ENCODE data around the gene DDX21. TPM values are rescaled to one million over a fixed set of nuclear protein-coding genes. Genes with fewer than 3 reads are reported as not detected.

DDX21 gene
- total RNA-seq, 6 experiments from 2014 or later, result 81.7 to 103 (median 90.7) TPM

DNA sequence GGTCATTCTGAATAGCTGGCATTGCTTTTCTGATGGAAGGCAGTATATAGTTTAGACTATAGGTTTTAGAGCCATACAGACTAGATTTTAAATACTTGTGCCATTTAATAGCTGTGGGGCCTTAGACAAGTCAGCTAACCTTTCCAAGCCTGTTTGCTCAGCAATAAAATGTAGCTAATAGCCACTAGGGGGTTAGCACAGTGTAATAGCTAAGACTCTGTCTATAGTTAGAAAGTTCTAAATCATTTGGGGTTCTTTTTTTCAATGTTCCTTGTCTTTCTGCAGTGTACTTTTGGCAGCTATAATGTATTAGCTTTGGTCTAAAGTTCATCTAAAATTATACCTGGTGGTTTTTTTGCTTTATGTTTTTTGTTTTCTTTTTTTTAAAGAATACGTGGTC is 25.1 kb downstream of the DDX21 start:
- peak; percentile 10 for DNase-seq
- TF ChIP-seq, protein P1, sequence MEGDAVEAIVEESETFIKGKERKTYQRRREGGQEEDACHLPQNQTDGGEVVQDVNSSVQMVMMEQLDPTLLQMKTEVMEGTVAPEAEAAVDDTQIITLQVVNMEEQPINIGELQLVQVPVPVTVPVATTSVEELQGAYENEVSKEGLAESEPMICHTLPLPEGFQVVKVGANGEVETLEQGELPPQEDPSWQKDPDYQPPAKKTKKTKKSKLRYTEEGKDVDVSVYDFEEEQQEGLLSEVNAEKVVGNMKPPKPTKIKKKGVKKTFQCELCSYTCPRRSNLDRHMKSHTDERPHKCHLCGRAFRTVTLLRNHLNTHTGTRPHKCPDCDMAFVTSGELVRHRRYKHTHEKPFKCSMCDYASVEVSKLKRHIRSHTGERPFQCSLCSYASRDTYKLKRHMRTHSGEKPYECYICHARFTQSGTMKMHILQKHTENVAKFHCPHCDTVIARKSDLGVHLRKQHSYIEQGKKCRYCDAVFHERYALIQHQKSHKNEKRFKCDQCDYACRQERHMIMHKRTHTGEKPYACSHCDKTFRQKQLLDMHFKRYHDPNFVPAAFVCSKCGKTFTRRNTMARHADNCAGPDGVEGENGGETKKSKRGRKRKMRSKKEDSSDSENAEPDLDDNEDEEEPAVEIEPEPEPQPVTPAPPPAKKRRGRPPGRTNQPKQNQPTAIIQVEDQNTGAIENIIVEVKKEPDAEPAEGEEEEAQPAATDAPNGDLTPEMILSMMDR (IDR thresholded peaks at IDR 0.05), result peak; percentile 60
- Mint-ChIP-seq H3K27me3 (ENCODE audit: insufficient read depth) (peaks cover 3% of the 10 kb centered on the region; the same call in 1 of the 2 replicates), H3K27ac (no peak overlapping the region), H3K4me1 (ENCODE audit: low read depth) (no peaks in the 10 kb centered on the region), H3K9me3 (no peaks in the 10 kb centered on the region), H3K36me3 (ENCODE audit: low read depth) (peaks cover 18% of the 10 kb centered on the region), H3K4me3 (no peak overlapping the region)

DNA sequence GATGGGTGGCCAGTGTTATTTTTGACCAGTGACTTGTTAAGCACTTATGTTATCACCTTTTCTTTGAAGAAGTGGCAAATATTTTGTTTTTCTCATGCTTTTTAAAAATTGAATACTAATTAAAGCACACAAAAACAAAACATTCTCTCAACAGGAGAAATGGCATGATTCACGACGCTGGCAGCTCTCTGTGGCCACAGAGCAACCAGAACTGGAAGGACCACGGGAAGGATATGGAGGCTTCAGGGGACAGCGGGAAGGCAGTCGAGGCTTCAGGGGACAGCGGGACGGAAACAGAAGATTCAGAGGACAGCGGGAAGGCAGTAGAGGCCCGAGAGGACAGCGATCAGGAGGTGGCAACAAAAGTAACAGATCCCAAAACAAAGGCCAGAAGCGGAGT is 26.4 kb downstream of the DDX21 start:
- Mint-ChIP-seq H3K36me3 (ENCODE audit: low read depth) (peaks cover 18% of the 10 kb centered on the region), H3K9me3 (no peaks in the 10 kb centered on the region), H3K4me1 (ENCODE audit: low read depth) (peaks cover 5% of the 10 kb centered on the region), H3K4me3 (no peak overlapping the region), H3K27me3 (ENCODE audit: insufficient read depth) (peaks cover 3% of the 10 kb centered on the region), H3K27ac (peak overlapping the region; percentile 50; the same call in 1 of the 2 replicates)
- TF ChIP-seq, protein P1 (IDR thresholded peaks at IDR 0.05), result no peak
- no peak for DNase-seq

DNA sequence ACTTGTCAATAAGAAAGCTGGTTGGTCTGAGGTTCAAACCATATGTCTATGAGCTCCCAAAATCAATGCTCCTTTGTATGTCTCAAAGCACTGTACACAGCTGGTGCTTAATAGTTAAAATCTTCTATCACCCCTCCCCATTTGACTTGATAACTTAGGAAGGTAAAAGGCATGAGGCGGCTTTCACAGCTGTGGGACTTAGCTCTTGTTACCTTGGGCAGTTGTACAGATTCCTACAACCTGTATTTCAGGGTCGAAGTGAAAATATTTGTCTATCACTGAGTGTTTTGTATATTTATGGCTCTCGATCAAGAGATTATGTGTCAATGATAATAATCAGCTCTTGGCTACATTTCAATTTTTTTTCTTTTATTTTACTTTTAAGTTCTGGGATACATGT is 31.6 kb downstream of the DDX21 start:
- H3K4me3 Mint-ChIP-seq, result peak overlapping the region; percentile 99
- TF ChIP-seq, protein P1 (IDR thresholded peaks at IDR 0.05), result no peak
- no peak for DNase-seq
- H3K36me3 Mint-ChIP-seq (ENCODE audit: low read depth), result peaks cover 24% of the 10 kb centered on the region
- H3K27me3 Mint-ChIP-seq (ENCODE audit: insufficient read depth), result peaks cover 5% of the 10 kb centered on the region
- peaks cover 49% of the 10 kb centered on the region for H3K4me1 Mint-ChIP-seq (ENCODE audit: low read depth)
- H3K27ac Mint-ChIP-seq, result peak overlapping the region; percentile 95
- H3K9me3 Mint-ChIP-seq, result no peaks in the 10 kb centered on the region

DNA sequence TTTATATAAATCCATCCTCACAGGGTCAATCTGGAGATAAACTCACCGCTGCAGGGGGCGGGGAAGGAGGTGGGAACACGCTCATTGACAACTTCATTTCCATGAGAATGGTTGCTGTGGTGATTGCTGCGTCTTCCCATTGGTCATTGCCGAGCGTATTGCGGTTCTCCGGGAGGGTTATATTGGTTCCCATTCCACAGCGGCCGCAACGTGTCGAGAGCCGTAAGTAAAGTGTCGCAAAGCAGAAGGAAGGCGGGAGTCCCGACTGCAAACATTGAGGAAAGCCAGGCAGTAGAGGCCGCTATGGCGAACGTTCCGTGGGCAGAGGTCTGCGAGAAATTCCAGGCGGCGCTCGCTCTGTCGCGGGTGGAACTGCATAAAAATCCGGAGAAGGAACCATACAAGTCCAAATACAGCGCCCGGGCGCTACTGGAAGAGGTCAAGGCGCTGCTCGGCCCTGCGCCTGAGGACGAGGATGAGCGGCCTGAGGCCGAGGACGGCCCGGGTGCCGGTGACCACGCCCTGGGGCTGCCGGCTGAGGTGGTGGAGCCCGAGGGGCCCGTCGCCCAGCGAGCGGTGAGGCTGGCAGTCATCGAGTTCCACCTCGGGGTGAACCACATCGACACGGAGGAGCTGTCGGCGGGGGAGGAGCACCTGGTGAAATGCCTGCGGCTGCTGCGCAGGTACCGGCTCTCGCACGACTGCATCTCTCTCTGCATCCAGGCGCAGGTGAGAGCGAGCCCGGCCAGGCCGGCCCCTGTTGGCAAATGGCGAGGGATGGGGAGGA is 32.8 kb downstream of the DDX21 start, which contains the start of gene KIFBP:
Gene KIFBP (plus strand): TSS at position 274 of the 787 bp plus-strand sequence. CDS start 30 bp downstream, at position 304.
- Mint-ChIP-seq H3K4me3 (peak within 1 kb of the TSS; percentile 99), H3K27ac (peak within 1 kb of the TSS; percentile 95), H3K27me3 (ENCODE audit: insufficient read depth) (peaks cover 5% of the 10 kb centered on the region), H3K4me1 (ENCODE audit: low read depth) (peaks cover 59% of the 10 kb centered on the region), H3K9me3 (no peaks in the 10 kb centered on the region), H3K36me3 (ENCODE audit: low read depth) (peaks cover 23% of the 10 kb centered on the region)
- TF ChIP-seq, protein P1 (IDR thresholded peaks at IDR 0.05), result peak; percentile 74
- DNase-seq, result peak; percentile 97

DNA sequence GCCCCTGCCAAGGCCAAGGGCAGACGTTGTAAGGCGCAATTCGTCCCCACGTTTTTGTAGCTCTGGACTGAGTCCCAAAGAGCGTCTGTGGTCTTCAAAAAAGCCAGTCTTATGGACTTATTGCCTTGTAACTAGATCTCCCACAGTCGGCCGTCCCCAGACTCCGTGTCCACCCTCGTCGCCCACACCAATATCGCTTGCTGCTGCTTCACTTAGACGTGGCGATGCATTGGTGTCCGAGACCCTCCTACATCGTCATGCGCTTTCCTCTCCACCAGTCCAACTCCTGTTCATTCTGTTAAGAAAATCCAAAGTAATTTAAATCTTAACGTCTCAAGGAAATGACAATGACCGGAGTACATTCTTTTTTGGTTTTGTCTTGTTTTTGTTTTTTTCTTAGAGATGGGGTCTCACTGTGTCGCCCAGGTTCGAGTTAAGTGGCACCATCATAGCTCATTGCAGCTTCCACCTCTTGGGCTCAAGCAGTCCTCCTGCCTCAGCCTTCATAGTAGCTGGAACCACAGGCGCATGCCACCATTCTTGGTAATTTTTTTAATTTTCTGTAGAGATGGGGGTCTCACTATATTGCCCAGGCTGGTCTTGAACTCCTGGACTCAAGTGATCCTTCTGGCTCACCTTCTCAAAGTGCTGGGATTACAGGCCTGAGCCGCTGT is 33.5 kb downstream of the DDX21 start:
- Mint-ChIP-seq H3K36me3 (ENCODE audit: low read depth) (peaks cover 23% of the 10 kb centered on the region), H3K27ac (peak overlapping the region; percentile 95), H3K4me1 (ENCODE audit: low read depth) (peaks cover 59% of the 10 kb centered on the region), H3K9me3 (no peaks in the 10 kb centered on the region), H3K4me3 (peak overlapping the region; percentile 99), H3K27me3 (ENCODE audit: insufficient read depth) (peaks cover 5% of the 10 kb centered on the region)
- no peak for DNase-seq
- TF ChIP-seq, protein P1 (IDR thresholded peaks at IDR 0.05), result no peak
